HUES64 (cell line): ENCODE data around the gene NFASC.

ENCODE experiments used
- H3K27ac ChIP-seq: 2 replicates; pipeline ENCODE4 v1.7.0; 2013; ENCODE audit warnings: low read depth, low read length, inconsistent platforms
- H3K27me3 ChIP-seq: 2 replicates; pipeline ENCODE4 v1.6.1; 2013; ENCODE audit warnings: mild to moderate bottlenecking, low read length; ENCODE audit not compliant: insufficient read depth
- H3K36me3 ChIP-seq: 2 replicates; pipeline ENCODE4 v1.6.1; 2013; ENCODE audit warnings: mild to moderate bottlenecking, low read length; ENCODE audit not compliant: insufficient read depth
- H3K4me1 ChIP-seq: 2 replicates; pipeline ENCODE4 v1.6.1; 2013; ENCODE audit warnings: mild to moderate bottlenecking, low read length, moderate library complexity; ENCODE audit not compliant: insufficient read depth
- H3K4me3 ChIP-seq: 2 replicates; pipeline ENCODE4 v1.5.1; 2013; ENCODE audit warnings: mild to moderate bottlenecking, low read length, moderate library complexity
- H3K9ac ChIP-seq: 2 replicates; pipeline ENCODE4 v1.6.1; 2013; ENCODE audit warnings: mild to moderate bottlenecking, low read depth, low read length
- H3K9me3 ChIP-seq: 2 replicates; pipeline ENCODE4 v1.6.1; 2013; ENCODE audit warnings: low read depth, low read length; ENCODE audit not compliant: insufficient read depth
- WGBS: fragments of 150-250, 120-280 bp; methylation state at CpG from one replicate; pipeline ENCODE4 v1.1.7; 2013; ENCODE audit warnings: missing lambda C conversion rate; 5-methylcytosine and 5-hydroxymethylcytosine counted together

NFASC gene

GRCh38 chr1:205066141-205066818, 195.6 kb downstream of the NFASC start:
- no peak overlapping the region for H3K4me3 ChIP-seq
- H3K4me1 ChIP-seq: peaks cover 3% of the 10 kb centered on the region; the same call in 1 of the 2 replicates
- WGBS: 87% methylated on average over 13 of the region's 13 CpGs
- H3K9me3 ChIP-seq: no peaks in the 10 kb centered on the region
- no peak overlapping the region for H3K9ac ChIP-seq
- H3K27me3 ChIP-seq: no peaks in the 10 kb centered on the region
- H3K27ac ChIP-seq: no peak overlapping the region
- H3K36me3 ChIP-seq: no peaks in the 10 kb centered on the region

GRCh38 chr1:205067031-205067430, 196.4 kb downstream of the NFASC start:
- H3K4me1 ChIP-seq: no peaks in the 10 kb centered on the region
- no peak overlapping the region for H3K4me3 ChIP-seq
- no peak overlapping the region for H3K27ac ChIP-seq
- WGBS: 94% methylated on average over 6 of the region's 6 CpGs
- no peak overlapping the region for H3K9ac ChIP-seq
- no peaks in the 10 kb centered on the region for H3K27me3 ChIP-seq
- no peaks in the 10 kb centered on the region for H3K36me3 ChIP-seq
- no peaks in the 10 kb centered on the region for H3K9me3 ChIP-seq

GRCh38 chr1:205068001-205068400, 197.3 kb downstream of the NFASC start:
- Histone ChIP-seq H3K4me1 (no peaks in the 10 kb centered on the region), H3K4me3 (no peak overlapping the region), H3K27me3 (no peaks in the 10 kb centered on the region), H3K27ac (no peak overlapping the region), H3K9me3 (no peaks in the 10 kb centered on the region), H3K36me3 (no peaks in the 10 kb centered on the region), H3K9ac (no peak overlapping the region)
- WGBS: 91% methylated on average over 4 of the region's 4 CpGs

- Histone ChIP-seq H3K4me3 (no peak overlapping the region), H3K9ac (no peak overlapping the region), H3K4me1 (no peaks in the 10 kb centered on the region), H3K36me3 (no peaks in the 10 kb centered on the region), H3K27me3 (no peaks in the 10 kb centered on the region), H3K9me3 (no peaks in the 10 kb centered on the region), H3K27ac (no peak overlapping the region)
- WGBS: 90% methylated on average over 2 of the region's 2 CpGs
Measured at GRCh38 chr1:205068457-205069040, 197.9 kb downstream of the NFASC start.

- no peaks in the 10 kb centered on the region for H3K4me1 ChIP-seq
- no peaks in the 10 kb centered on the region for H3K27me3 ChIP-seq
- no peak overlapping the region for H3K4me3 ChIP-seq
- H3K9me3 ChIP-seq: no peaks in the 10 kb centered on the region
- H3K27ac ChIP-seq: no peak overlapping the region
- no peak overlapping the region for H3K9ac ChIP-seq
- 95% methylated on average over 42 of the region's 42 CpGs for WGBS
- no peaks in the 10 kb centered on the region for H3K36me3 ChIP-seq
Measured at GRCh38 chr1:205069371-205070125, 198.9 kb downstream of the NFASC start.

GRCh38 chr1:205071028-205071409, 200.4 kb downstream of the NFASC start:
- Histone ChIP-seq H3K9me3 (no peaks in the 10 kb centered on the region), H3K27ac (no peak overlapping the region), H3K9ac (no peak overlapping the region), H3K4me3 (no peak overlapping the region), H3K4me1 (no peaks in the 10 kb centered on the region), H3K27me3 (no peaks in the 10 kb centered on the region), H3K36me3 (no peaks in the 10 kb centered on the region)
- WGBS: 90% methylated on average over 2 of the region's 2 CpGs

- no peaks in the 10 kb centered on the region for H3K4me1 ChIP-seq
- no peak overlapping the region for H3K9ac ChIP-seq
- 90% methylated on average over 12 of the region's 12 CpGs for WGBS
- H3K9me3 ChIP-seq: no peaks in the 10 kb centered on the region
- H3K27ac ChIP-seq: no peak overlapping the region
- H3K36me3 ChIP-seq: no peaks in the 10 kb centered on the region
- H3K27me3 ChIP-seq: no peaks in the 10 kb centered on the region
- H3K4me3 ChIP-seq: no peak overlapping the region
Measured at GRCh38 chr1:205071801-205072200, 201.1 kb downstream of the NFASC start.

- WGBS: 95% methylated on average over 9 of the region's 9 CpGs
- Histone ChIP-seq H3K36me3 (no peaks in the 10 kb centered on the region), H3K4me1 (no peaks in the 10 kb centered on the region), H3K9me3 (no peaks in the 10 kb centered on the region), H3K27me3 (no peaks in the 10 kb centered on the region), H3K27ac (no peak overlapping the region), H3K9ac (no peak overlapping the region), H3K4me3 (no peak overlapping the region)
Measured at GRCh38 chr1:205072286-205072685, 201.6 kb downstream of the NFASC start.
